Measurements from ENCODE around the gene CNIH1.
A peak's percentile ranks its signal among the peaks of the same experiment; 100 is the strongest.

The CNIH1 gene

GRCh38 chr14:54440873-54441868 is at the start of gene CNIH1:
Gene CNIH1, minus strand, starts transcription at chr14:54441374. Its CDS starts 47 bp downstream, at chr14:54441327.
- peak; percentile 93 to 94 for DNase-seq

GRCh38 chr14:54490445-54491175 is 49.4 kb upstream of the CNIH1 start:
- DNase-seq, result no peak

GRCh38 chr14:54489731-54490444 is 48.7 kb upstream of the CNIH1 start:
- no peak for DNase-seq

- DNase-seq, result no peak
Measured at GRCh38 chr14:54489318-54489683, 48.1 kb upstream of the CNIH1 start.

- DNase-seq, result peak; percentile 84 to 91
Measured at GRCh38 chr14:54488646-54489317, 47.6 kb upstream of the CNIH1 start, which contains the start of gene GMFB. Gene GMFB, minus strand, starts transcription at chr14:54488980. Its CDS starts 53 bp downstream, at chr14:54488927.

GRCh38 chr14:54488318-54488645 is 47.1 kb upstream of the CNIH1 start:
- DNase-seq, result no peak

GRCh38 chr14:54487771-54488170 is 46.6 kb upstream of the CNIH1 start:
- DNase-seq, result peak in 1 of 2 experiments; percentile 48

GRCh38 chr14:54486685-54487084 is 45.5 kb upstream of the CNIH1 start:
- DNase-seq, result peak; percentile 32 to 54

- DNase-seq, result no peak
Measured at GRCh38 chr14:54483846-54484245, 42.7 kb upstream of the CNIH1 start.

- no peak for DNase-seq
Measured at GRCh38 chr14:54483073-54483745, 42.0 kb upstream of the CNIH1 start.

- DNase-seq, result no peak
Measured at GRCh38 chr14:54481695-54482094, 40.5 kb upstream of the CNIH1 start.

GRCh38 chr14:54480830-54481562 is 39.8 kb upstream of the CNIH1 start:
- DNase-seq, result no peak

- DNase-seq, result no peak
Measured at GRCh38 chr14:54478636-54479215, 37.6 kb upstream of the CNIH1 start.

GRCh38 chr14:54475911-54476310 is 34.7 kb upstream of the CNIH1 start:
- no peak for DNase-seq

GRCh38 chr14:54475187-54475899 is 34.2 kb upstream of the CNIH1 start:
- DNase-seq, result no peak

- no peak for DNase-seq
Measured at GRCh38 chr14:54474232-54474793, 33.1 kb upstream of the CNIH1 start.

- peak; percentile 91 to 99 for DNase-seq
Measured at GRCh38 chr14:54472315-54472714, 31.1 kb upstream of the CNIH1 start.

- DNase-seq, result peak in 1 of 2 experiments; percentile 49
Measured at GRCh38 chr14:54471641-54472040, 30.5 kb upstream of the CNIH1 start.

- no peak for DNase-seq
Measured at GRCh38 chr14:54470701-54471100, 29.5 kb upstream of the CNIH1 start.

GRCh38 chr14:54467280-54467679 is 26.1 kb upstream of the CNIH1 start:
- no peak for DNase-seq

Measured in NCI-H524 (cell line).